OCI-M1 (cell line): ENCODE results near the gene VWDE.
A peak's percentile ranks its signal among the peaks of the same experiment; 100 is the strongest.

Experiments used
- DNase-seq: peaks from one replicate; lab custom pipeline; 2025; lab: John Stamatoyannopoulos, UW

The VWDE gene

DNA sequence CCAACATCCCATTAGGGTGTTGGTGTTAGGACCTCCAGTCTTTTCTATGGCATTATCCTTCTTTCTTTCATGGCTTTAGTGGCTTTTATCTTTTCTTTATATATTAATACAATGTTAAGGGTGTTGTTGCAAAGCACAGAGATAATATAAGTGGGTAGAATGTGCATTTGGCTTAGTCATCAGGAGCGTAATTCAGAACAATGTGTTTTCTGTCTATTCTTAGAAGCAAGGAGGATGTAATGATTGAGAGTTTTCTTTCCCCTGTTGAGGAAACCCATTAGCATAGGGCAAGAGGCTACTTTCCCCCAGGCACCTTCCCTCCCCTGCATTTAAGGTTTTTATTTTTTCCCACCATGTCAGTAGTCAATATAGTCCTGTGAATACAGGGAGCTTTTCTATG, 112.9 kb downstream of the VWDE start:
- DNase-seq, result no peak

DNA sequence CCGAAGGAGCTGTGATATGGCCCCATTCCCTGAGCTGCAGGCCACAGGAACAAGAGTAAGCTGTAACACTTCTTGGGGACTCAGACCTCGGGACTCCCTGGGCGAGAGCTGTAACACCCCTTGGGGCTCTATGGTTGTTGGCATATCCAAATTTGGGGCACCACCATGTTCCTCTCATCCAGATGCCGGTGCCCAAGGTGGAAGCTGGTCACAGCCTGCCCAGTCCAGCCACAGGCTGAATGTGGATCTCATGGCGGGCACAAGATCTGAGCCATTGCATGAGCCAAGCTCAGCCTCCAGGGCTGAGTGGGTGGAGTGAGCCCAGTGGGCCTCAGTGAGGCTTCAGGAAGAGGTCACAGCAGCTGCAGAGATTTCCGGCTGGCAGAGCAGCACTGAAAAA, 113.7 kb downstream of the VWDE start:
- DNase-seq, result no peak

- no peak for DNase-seq
These were observed 115.8 kb downstream of the VWDE start for GRCh38 chr7:12287901-12288300.

GRCh38 chr7:12281038-12281437, 122.6 kb downstream of the VWDE start:
- peak; percentile 42 for DNase-seq
